ENCODE data around the gene UBE2J2. TPM values are rescaled to one million over a fixed set of nuclear protein-coding genes. Genes with fewer than 3 reads are reported as not detected.

Gene UBE2J2
- total and polyA plus RNA-seq, 2 experiments from 2014 or later = 47.1 to 70.2 TPM

- Mint-ChIP-seq H3K4me3 (no peak overlapping the region; the same call in 2 of the 3 replicates), H3K9me3 (no peaks in the 10 kb centered on the region; the same call in 2 of the 3 replicates), H3K27ac (no peak overlapping the region), H3K4me1 (peaks cover 18% of the 10 kb centered on the region), H3K36me3 (ENCODE audit: low read depth) (peaks cover 51% of the 10 kb centered on the region), H3K27me3 (ENCODE audit: insufficient read depth, low read depth, poor library complexity) (peaks cover 24% of the 10 kb centered on the region)
- Histone ChIP-seq H3K36me3 (ENCODE audit: insufficient read depth) (peaks cover 8% of the 10 kb centered on the region; the same call in 1 of the 2 replicates), H3K27me3 (ENCODE audit: insufficient read depth) (no peaks in the 10 kb centered on the region), H3K4me2 (no peak overlapping the region), H4K20me1 (replicated peaks; ENCODE audit: insufficient read depth) (peaks cover 23% of the 10 kb centered on the region), H3K9me2 (ENCODE audit: insufficient read depth) (no peaks in the 10 kb centered on the region), H3F3A (replicated peaks; ENCODE audit: low read depth) (peaks cover 22% of the 10 kb centered on the region), H3K79me2 (replicated peaks; ENCODE audit: insufficient read depth) (peaks cover 28% of the 10 kb centered on the region), H3K4me3 (no peak overlapping the region), H3K27ac (ENCODE audit: low read depth) (no peak overlapping the region), H2AFZ (no peak overlapping the region), H3K4me1 (ENCODE audit: insufficient read depth) (peaks cover 7% of the 10 kb centered on the region; the same call in 1 of the 2 replicates)
- TF ChIP-seq, protein P1, sequence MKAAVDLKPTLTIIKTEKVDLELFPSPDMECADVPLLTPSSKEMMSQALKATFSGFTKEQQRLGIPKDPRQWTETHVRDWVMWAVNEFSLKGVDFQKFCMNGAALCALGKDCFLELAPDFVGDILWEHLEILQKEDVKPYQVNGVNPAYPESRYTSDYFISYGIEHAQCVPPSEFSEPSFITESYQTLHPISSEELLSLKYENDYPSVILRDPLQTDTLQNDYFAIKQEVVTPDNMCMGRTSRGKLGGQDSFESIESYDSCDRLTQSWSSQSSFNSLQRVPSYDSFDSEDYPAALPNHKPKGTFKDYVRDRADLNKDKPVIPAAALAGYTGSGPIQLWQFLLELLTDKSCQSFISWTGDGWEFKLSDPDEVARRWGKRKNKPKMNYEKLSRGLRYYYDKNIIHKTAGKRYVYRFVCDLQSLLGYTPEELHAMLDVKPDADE (IDR thresholded peaks at IDR 0.05) = no peak
- TF ChIP-seq, protein P2, sequence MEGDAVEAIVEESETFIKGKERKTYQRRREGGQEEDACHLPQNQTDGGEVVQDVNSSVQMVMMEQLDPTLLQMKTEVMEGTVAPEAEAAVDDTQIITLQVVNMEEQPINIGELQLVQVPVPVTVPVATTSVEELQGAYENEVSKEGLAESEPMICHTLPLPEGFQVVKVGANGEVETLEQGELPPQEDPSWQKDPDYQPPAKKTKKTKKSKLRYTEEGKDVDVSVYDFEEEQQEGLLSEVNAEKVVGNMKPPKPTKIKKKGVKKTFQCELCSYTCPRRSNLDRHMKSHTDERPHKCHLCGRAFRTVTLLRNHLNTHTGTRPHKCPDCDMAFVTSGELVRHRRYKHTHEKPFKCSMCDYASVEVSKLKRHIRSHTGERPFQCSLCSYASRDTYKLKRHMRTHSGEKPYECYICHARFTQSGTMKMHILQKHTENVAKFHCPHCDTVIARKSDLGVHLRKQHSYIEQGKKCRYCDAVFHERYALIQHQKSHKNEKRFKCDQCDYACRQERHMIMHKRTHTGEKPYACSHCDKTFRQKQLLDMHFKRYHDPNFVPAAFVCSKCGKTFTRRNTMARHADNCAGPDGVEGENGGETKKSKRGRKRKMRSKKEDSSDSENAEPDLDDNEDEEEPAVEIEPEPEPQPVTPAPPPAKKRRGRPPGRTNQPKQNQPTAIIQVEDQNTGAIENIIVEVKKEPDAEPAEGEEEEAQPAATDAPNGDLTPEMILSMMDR (conservative IDR thresholded peaks at IDR 0.05; ENCODE audit: low read depth in 2 of 2) = no peak
- no peak for TF ChIP-seq EZH2phosphoT487 (IDR thresholded peaks at IDR 0.05; ENCODE audit: unreplicated experiment)
- TF ChIP-seq ZNF331 (CRISPR knock-in tag; IDR thresholded peaks at IDR 0.05; ENCODE audit: low read depth) = no peak
- TF ChIP-seq STAT1 (IDR thresholded peaks at IDR 0.05; ENCODE audit: unreplicated experiment) = no peak
- no peak for TF ChIP-seq ZNF114 (CRISPR knock-in tag; IDR thresholded peaks at IDR 0.05)
- no peak for TF ChIP-seq ZNF462 (CRISPR knock-in tag; IDR thresholded peaks at IDR 0.05)
- TF ChIP-seq POLR2AphosphoS5 (IDR thresholded peaks at IDR 0.05; ENCODE audit: low read depth) = no peak
- TF ChIP-seq JUNB (IDR thresholded peaks at IDR 0.05; ENCODE audit: unreplicated experiment) = no peak
- DNase-seq (ENCODE audit: low spot score) = no peak
- no peak for ATAC-seq
Measured at GRCh38 chr1:1313500-1314236, 40.0 kb upstream of the UBE2J2 start.

All from GM23338 (cell line).